WTC11 (cell line): ENCODE data around the gene BRSK2.

Experiments used
- ATF1 ChIP-seq: sonication (generic); formaldehyde crosslinking; IDR thresholded peaks from 2 replicates; pipeline ENCODE4 v1.8.1; 2023; ENCODE audit warnings: mild to moderate bottlenecking, moderate library complexity, missing genetic modification reagents
- CREB1 ChIP-seq: sonication (generic); formaldehyde crosslinking; IDR thresholded peaks from 2 replicates; pipeline ENCODE4 v1.8.0; 2023; ENCODE audit warnings: mild to moderate bottlenecking, missing genetic modification reagents
- CTCF ChIP-seq: fragments of 200-600 bp; IDR thresholded peaks from 2 replicates; pipeline ENCODE4 v1.8.0; 2022; ENCODE audit warnings: antibody characterized with exemption
- E2F1 ChIP-seq: sonication (generic); formaldehyde crosslinking; IDR thresholded peaks from 2 replicates; pipeline ENCODE4 v1.8.0; 2022; ENCODE audit warnings: mild to moderate bottlenecking, missing genetic modification reagents
- ESRRA ChIP-seq: sonication (generic); formaldehyde crosslinking; IDR thresholded peaks from 2 replicates; pipeline ENCODE4 v1.8.1; 2022; ENCODE audit warnings: mild to moderate bottlenecking, missing genetic modification reagents, borderline replicate concordance
- ETV6 ChIP-seq: sonication (generic); formaldehyde crosslinking; IDR thresholded peaks from 2 replicates; pipeline ENCODE4 v1.8.1; 2022; ENCODE audit warnings: mild to moderate bottlenecking, missing genetic modification reagents
- FOXK1 ChIP-seq: sonication (generic); formaldehyde crosslinking; IDR thresholded peaks from 2 replicates; pipeline ENCODE4 v1.8.0; 2022; ENCODE audit warnings: mild to moderate bottlenecking, moderate library complexity, missing genetic modification reagents
- JUN ChIP-seq: sonication (generic); formaldehyde crosslinking; IDR thresholded peaks from 2 replicates; pipeline ENCODE4 v1.8.0; 2023; ENCODE audit warnings: mild to moderate bottlenecking, missing genetic modification reagents
- MXD4 ChIP-seq: fragments of 250-450 bp; sonication (Bioruptor Pico); IDR thresholded peaks from 2 replicates; pipeline ENCODE4 v1.8.0; 2021; ENCODE audit warnings: mild to moderate bottlenecking, moderate library complexity, borderline replicate concordance
- PRDM15 ChIP-seq: sonication (generic); formaldehyde crosslinking; IDR thresholded peaks from 2 replicates; pipeline ENCODE4 v1.8.0; 2022; ENCODE audit warnings: missing genetic modification reagents
- TEAD4 ChIP-seq: sonication (generic); formaldehyde crosslinking; IDR thresholded peaks from 2 replicates; pipeline ENCODE4 v1.8.0; 2022; ENCODE audit warnings: mild to moderate bottlenecking, missing genetic modification reagents
- ZBTB21 ChIP-seq: sonication (generic); formaldehyde crosslinking; IDR thresholded peaks from 2 replicates; pipeline ENCODE4 v1.8.1; 2023; ENCODE audit warnings: mild to moderate bottlenecking, missing genetic modification reagents, borderline replicate concordance
- ZNF232 ChIP-seq: sonication (generic); formaldehyde crosslinking; IDR thresholded peaks from 2 replicates; pipeline ENCODE4 v1.8.0; 2022; ENCODE audit warnings: mild to moderate bottlenecking, missing genetic modification reagents
- ZNF423 ChIP-seq: fragments of 250-450 bp; sonication (Bioruptor Pico); IDR thresholded peaks from 2 replicates; pipeline ENCODE4 v2.1.2; 2022; ENCODE audit warnings: mild to moderate bottlenecking, moderate library complexity

GRCh38 chr11:1468002-1468401 is 78.3 kb downstream of the BRSK2 start:
- TF ChIP-seq ESRRA (CRISPR knock-in tag) (no peak), CTCF (no peak), ZNF232 (CRISPR knock-in tag) (no peak), FOXK1 (CRISPR knock-in tag) (no peak), MXD4 (CRISPR knock-in tag) (no peak), ATF1 (CRISPR knock-in tag) (no peak), ZNF423 (CRISPR knock-in tag) (no peak), ETV6 (CRISPR knock-in tag) (no peak), PRDM15 (CRISPR knock-in tag) (no peak), JUN (CRISPR knock-in tag) (no peak), CREB1 (CRISPR knock-in tag) (no peak), E2F1 (CRISPR knock-in tag) (no peak), ZBTB21 (CRISPR knock-in tag) (no peak), TEAD4 (CRISPR knock-in tag) (no peak)
